HEK293 (cell line): Measurements from ENCODE around the gene KDM2B.

Experiments
- AEBP2 ChIP-seq: fragments of 450-650 bp; formaldehyde crosslinking; IDR thresholded peaks from 2 replicates; pipeline ENCODE4 v1.5.1; 2016; ENCODE audit warnings: missing biosample characterization, missing genetic modification characterization, borderline replicate concordance
- BCL11A ChIP-seq: fragments of 450-650 bp; formaldehyde crosslinking; IDR thresholded peaks from 2 replicates; pipeline ENCODE4 v1.5.1; 2016; ENCODE audit warnings: low read depth, missing biosample characterization, missing genetic modification characterization
- BCL6B ChIP-seq: fragments of 450-650 bp; formaldehyde crosslinking; IDR thresholded peaks from 2 replicates; pipeline ENCODE4 v1.5.1; 2017; ENCODE audit warnings: missing biosample characterization, missing genetic modification characterization
- EGR2 ChIP-seq: fragments of 450-650 bp; formaldehyde crosslinking; IDR thresholded peaks from 2 replicates; pipeline ENCODE4 v1.5.1; 2016; ENCODE audit warnings: low read depth, missing biosample characterization, missing genetic modification characterization
- KLF8 ChIP-seq: fragments of 450-650 bp; formaldehyde crosslinking; IDR thresholded peaks from 2 replicates; pipeline ENCODE4 v1.5.1; 2016; ENCODE audit warnings: missing biosample characterization, missing genetic modification characterization
- PRDM10 ChIP-seq: fragments of 450-650 bp; formaldehyde crosslinking; IDR thresholded peaks from 2 replicates; pipeline ENCODE4 v1.5.1; 2016; ENCODE audit warnings: missing biosample characterization, missing genetic modification characterization
- ZBTB11 ChIP-seq: fragments of 450-650 bp; formaldehyde crosslinking; conservative IDR thresholded peaks from 2 replicates; pipeline ENCODE4 v1.5.1; 2016; ENCODE audit warnings: low read depth, missing biosample characterization, missing genetic modification characterization
- ZBTB8A ChIP-seq: fragments of 450-650 bp; formaldehyde crosslinking; IDR thresholded peaks from 2 replicates; pipeline ENCODE4 v1.5.1; 2016; ENCODE audit warnings: missing biosample characterization, missing genetic modification characterization
- ZNF114 ChIP-seq: fragments of 450-650 bp; formaldehyde crosslinking; IDR thresholded peaks from 2 replicates; pipeline ENCODE4 v1.5.0; 2017; ENCODE audit warnings: missing biosample characterization, missing genetic modification characterization
- ZNF133 ChIP-seq: fragments of 450-650 bp; formaldehyde crosslinking; IDR thresholded peaks from 2 replicates; pipeline ENCODE4 v1.5.1; 2016; ENCODE audit warnings: missing biosample characterization, missing genetic modification characterization
- ZNF155 ChIP-seq: fragments of 450-650 bp; formaldehyde crosslinking; IDR thresholded peaks from 2 replicates; pipeline ENCODE4 v1.5.1; 2016; ENCODE audit warnings: missing biosample characterization, missing genetic modification characterization
- ZNF202 ChIP-seq: fragments of 450-650 bp; formaldehyde crosslinking; IDR thresholded peaks from 2 replicates; pipeline ENCODE4 v1.5.1; 2016; ENCODE audit warnings: missing biosample characterization, missing genetic modification characterization, borderline replicate concordance
- ZNF23 ChIP-seq: fragments of 450-650 bp; formaldehyde crosslinking; IDR thresholded peaks from 2 replicates; pipeline ENCODE4 v1.5.1; 2016; ENCODE audit warnings: missing biosample characterization, missing genetic modification characterization, borderline replicate concordance
- ZNF248 ChIP-seq: fragments of 450-650 bp; formaldehyde crosslinking; IDR thresholded peaks from 2 replicates; pipeline ENCODE4 v1.5.1; 2017; ENCODE audit warnings: missing biosample characterization, missing genetic modification characterization
- ZNF266 ChIP-seq: fragments of 450-650 bp; formaldehyde crosslinking; IDR thresholded peaks from 2 replicates; pipeline ENCODE4 v1.5.1; 2016; ENCODE audit warnings: missing biosample characterization, missing genetic modification characterization, low read depth
- ZNF292 ChIP-seq: fragments of 450-650 bp; formaldehyde crosslinking; IDR thresholded peaks from 2 replicates; pipeline ENCODE4 v1.5.1; 2016; ENCODE audit warnings: low read depth, missing biosample characterization, missing genetic modification characterization, borderline replicate concordance
- ZNF341 ChIP-seq: fragments of 450-650 bp; formaldehyde crosslinking; IDR thresholded peaks from 2 replicates; pipeline ENCODE4; 2016; ENCODE audit warnings: low read depth, missing biosample characterization, missing genetic modification characterization
- ZNF366 ChIP-seq: fragments of 450-650 bp; formaldehyde crosslinking; conservative IDR thresholded peaks from 2 replicates; pipeline ENCODE4 v1.5.1; 2016; ENCODE audit warnings: missing biosample characterization, missing genetic modification characterization
- ZNF473 ChIP-seq: fragments of 450-650 bp; formaldehyde crosslinking; IDR thresholded peaks from 2 replicates; pipeline ENCODE4 v1.5.1; 2017; ENCODE audit warnings: missing biosample characterization, missing genetic modification characterization
- ZNF488 ChIP-seq: fragments of 450-650 bp; formaldehyde crosslinking; IDR thresholded peaks from 2 replicates; pipeline ENCODE4 v1.5.1; 2016; ENCODE audit warnings: missing biosample characterization, missing genetic modification characterization
- ZNF501 ChIP-seq: fragments of 450-650 bp; formaldehyde crosslinking; IDR thresholded peaks from 2 replicates; pipeline ENCODE4 v1.5.1; 2016; ENCODE audit warnings: missing biosample characterization, missing genetic modification characterization
- ZNF544 ChIP-seq: fragments of 450-650 bp; formaldehyde crosslinking; IDR thresholded peaks from 2 replicates; pipeline ENCODE4 v1.5.0; 2017; ENCODE audit warnings: missing biosample characterization, missing genetic modification characterization
- ZNF561 ChIP-seq: fragments of 450-650 bp; IDR thresholded peaks from 2 replicates; pipeline ENCODE4 v1.5.1; 2018; ENCODE audit warnings: missing biosample characterization, missing genetic modification characterization, borderline replicate concordance
- ZNF596 ChIP-seq: fragments of 450-650 bp; IDR thresholded peaks from 2 replicates; pipeline ENCODE4 v1.5.0; 2018; ENCODE audit warnings: missing biosample characterization, mild to moderate bottlenecking, missing genetic modification characterization, moderate library complexity
- ZNF639 ChIP-seq: fragments of 450-650 bp; formaldehyde crosslinking; IDR thresholded peaks from 2 replicates; pipeline ENCODE4 v1.5.1; 2016; ENCODE audit warnings: missing biosample characterization, missing genetic modification characterization
- ZNF677 ChIP-seq: fragments of 450-650 bp; IDR thresholded peaks from 2 replicates; pipeline ENCODE4 v1.5.0; 2018; ENCODE audit warnings: missing biosample characterization, mild to moderate bottlenecking, missing genetic modification characterization, moderate library complexity
- ZNF747 ChIP-seq: fragments of 450-650 bp; formaldehyde crosslinking; IDR thresholded peaks from 2 replicates; pipeline ENCODE4 v1.5.1; 2016; ENCODE audit warnings: missing biosample characterization, missing genetic modification characterization

KDM2B gene

GRCh38 chr12:121399391-121400331, 181.2 kb downstream of the KDM2B start, which contains the start of gene RNF34 (continued):
- TF ChIP-seq ZNF341 (tag by site-specific recombination) (peak; percentile 93), ZBTB11 (tag by site-specific recombination) (peak; percentile 79), KLF8 (tag by site-specific recombination) (peak; percentile 100), ZNF366 (tag by site-specific recombination) (no peak), ZNF596 (tag by site-specific recombination) (no peak), ZNF561 (tag by site-specific recombination) (peak; percentile 17; the same call in 1 of the 2 replicates), AEBP2 (no peak), ZNF501 (peak; percentile 52), ZNF114 (tag by site-specific recombination) (no peak), ZNF248 (no peak), ZNF544 (no peak), PRDM10 (tag by site-specific recombination) (0 out of 2 replicates have a peak, but pooled peaks have one; percentile 29), EGR2 (tag by site-specific recombination) (no peak), ZNF155 (tag by site-specific recombination) (no peak), ZNF488 (no peak), ZNF639 (tag by site-specific recombination) (no peak; the same call in none of the 2 replicates), BCL6B (tag by site-specific recombination) (no peak), ZNF747 (tag by site-specific recombination) (no peak), BCL11A (tag by site-specific recombination) (0 out of 2 replicates have a peak, but pooled peaks have one; percentile 60), ZNF473 (tag by site-specific recombination) (no peak), ZNF677 (tag by site-specific recombination) (0 out of 2 replicates have a peak, but pooled peaks have one; percentile 2), ZNF23 (tag by site-specific recombination) (no peak), ZNF133 (tag by site-specific recombination) (no peak), ZNF292 (tag by site-specific recombination) (no peak), ZBTB8A (tag by site-specific recombination) (peak; percentile 50; the same call in 1 of the 2 replicates), ZNF202 (no peak), ZNF266 (no peak)
